Nucleus accumbens (tissue), 56 donors: Measurements from ENCODE around the gene BCR.

Experiments used
- DNase-seq, 56 donors: peaks; one replicate each; lab custom pipeline; 2025; lab: John Stamatoyannopoulos, UW

Gene BCR

DNA sequence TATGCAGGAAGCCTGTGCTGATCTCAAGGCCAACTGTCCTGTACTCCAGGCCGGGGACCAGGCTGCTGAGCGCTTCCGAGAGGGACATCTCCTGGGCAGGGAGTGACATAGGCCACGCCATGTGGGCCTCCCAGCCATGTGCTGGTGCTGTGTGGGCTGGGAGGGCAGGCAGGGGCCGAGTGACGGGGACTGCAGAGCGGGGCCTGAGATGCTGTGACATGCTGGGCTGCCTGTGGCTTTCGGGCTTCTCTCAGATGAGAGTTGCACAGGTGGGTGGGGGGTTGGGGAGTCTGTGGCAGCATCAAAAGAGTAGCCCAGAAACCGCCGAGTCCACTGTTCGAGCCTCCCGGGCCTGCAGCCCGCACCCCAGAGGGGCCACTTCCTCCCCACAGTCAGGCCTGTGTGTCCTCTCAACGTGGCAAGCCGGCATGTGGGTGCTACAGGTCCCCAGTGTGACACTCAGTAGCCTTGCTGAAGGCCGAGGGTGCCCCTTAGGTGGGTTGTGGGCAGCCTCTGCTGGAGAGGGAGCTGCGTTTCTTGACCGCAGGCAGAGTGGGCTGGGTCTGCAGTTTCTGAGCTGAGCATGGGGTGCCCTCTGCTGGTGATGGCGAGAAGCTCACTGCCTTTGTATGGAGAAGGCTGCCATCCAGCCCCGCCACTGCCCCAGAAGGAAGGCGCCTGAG is 101.2 kb downstream of the BCR start:
- peak in 54 of 56 donors; percentile 38 to 90 (median 76) for DNase-seq

GRCh38 chr22:23282089-23282501 is 101.8 kb downstream of the BCR start:
- peak in 47 of 56 donors; percentile 36 to 93 (median 76) for DNase-seq

GRCh38 chr22:23282516-23282915 is 102.2 kb downstream of the BCR start:
- DNase-seq = no peak

- DNase-seq = no peak
These were observed 102.7 kb downstream of the BCR start for GRCh38 chr22:23282986-23283385.

DNA sequence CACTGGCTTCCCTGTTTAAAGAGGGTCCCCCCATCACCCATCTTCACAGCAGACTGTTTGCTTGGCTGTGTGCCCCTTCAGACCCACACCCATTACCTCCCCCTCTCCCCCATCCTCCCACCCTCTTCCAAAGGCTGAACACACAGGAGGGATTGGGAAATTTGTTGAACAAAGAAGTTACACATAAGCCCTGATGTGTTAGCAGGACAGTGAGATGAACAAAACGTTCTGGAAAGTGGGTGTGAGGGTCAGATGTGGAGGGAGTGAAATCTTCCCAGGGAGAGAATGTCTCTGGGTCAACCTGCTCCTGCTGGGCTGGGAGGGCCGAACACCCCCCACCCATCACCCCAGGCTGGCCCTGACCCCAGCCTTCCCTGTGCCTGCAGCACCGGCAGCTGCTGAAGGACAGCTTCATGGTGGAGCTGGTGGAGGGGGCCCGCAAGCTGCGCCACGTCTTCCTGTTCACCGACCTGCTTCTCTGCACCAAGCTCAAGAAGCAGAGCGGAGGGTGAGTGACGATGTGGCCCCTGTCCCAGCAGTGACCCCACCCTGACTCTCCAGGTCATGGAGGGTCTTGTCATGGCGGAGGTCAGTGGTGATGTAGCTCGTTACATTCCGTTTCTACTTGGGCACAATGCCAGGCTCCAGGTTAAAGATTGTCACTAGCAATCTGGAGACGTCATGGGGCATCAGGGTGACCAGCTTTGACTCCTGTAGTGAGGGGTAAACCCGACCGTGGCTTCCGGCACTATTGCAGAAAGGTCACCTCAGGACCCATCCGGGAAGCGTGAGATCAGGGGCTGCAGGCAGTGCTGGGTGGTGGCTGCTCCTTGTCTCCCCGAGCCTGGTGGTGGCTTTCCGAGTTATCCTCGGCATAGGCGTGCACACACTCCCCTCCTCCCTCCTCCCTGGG is 103.5 kb downstream of the BCR start:
- DNase-seq = peak in 4 of 56 donors; percentile 6 to 47 (median 16)

- DNase-seq = no peak
These were observed 104.3 kb downstream of the BCR start for GRCh38 chr22:23284504-23285033.

DNA sequence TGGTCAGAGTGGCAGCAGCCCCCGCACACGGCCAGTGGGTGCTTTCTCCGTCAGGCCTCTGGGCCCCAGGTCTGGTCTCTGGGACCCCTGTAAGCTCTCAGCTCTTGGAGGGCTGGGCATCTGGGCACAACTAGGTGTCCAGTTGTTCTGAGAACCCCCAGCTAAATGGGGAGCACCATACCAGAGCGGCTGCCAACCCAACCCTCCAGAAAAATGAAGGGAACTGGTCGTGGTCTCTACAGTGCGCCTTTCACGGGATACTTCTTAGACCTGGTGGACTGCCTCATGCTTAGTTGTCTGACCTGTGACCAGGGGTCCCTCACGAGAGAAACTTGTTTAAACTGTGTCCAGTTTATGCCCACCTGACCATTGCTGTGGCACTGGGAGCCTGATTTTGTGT is 104.9 kb downstream of the BCR start:
- DNase-seq = no peak

GRCh38 chr22:23285734-23286133 is 105.4 kb downstream of the BCR start:
- DNase-seq = no peak

DNA sequence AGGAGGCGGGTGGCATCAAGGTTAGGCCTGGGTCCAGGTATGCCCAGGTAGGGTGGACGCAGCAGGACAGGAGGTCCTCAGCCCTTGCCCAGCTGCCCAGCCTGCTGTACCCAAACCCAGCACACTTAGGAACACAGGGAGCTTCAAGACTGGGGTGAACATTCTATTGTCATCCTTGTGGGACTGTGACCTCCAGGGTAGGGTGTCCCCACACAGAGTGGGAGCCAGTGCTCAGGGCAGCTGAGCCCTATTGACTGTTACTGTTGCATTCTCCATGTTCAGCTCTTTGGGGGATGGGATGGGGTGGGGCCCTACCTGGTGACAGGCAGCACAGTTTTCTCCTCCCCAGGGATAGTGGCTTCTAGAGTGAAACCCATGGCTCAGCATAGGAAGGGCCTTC is 106.0 kb downstream of the BCR start:
- no peak for DNase-seq

GRCh38 chr22:23287136-23288095 is 107.1 kb downstream of the BCR start:
- no peak for DNase-seq

- DNase-seq = no peak
These were observed 108.2 kb downstream of the BCR start for GRCh38 chr22:23288301-23289129.

DNA sequence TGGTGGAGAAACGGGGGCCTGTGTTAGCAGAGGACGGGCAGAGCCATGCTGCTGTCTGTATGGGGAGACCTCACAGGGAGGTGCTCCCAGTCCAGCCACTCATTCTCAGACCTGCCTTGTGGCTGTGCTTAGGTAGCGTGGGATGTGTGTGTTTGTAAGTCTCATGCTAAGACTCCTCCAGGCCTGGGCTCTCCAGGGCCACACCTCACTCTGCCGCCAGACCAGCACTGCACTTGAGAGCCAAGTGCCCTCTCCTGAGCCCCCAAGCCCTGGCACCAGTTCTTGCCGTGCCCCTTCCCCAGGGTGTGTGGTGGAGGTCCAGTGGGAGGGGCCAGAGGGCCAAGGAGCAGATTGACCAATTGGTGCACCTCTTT is 108.8 kb downstream of the BCR start:
- no peak for DNase-seq

DNA sequence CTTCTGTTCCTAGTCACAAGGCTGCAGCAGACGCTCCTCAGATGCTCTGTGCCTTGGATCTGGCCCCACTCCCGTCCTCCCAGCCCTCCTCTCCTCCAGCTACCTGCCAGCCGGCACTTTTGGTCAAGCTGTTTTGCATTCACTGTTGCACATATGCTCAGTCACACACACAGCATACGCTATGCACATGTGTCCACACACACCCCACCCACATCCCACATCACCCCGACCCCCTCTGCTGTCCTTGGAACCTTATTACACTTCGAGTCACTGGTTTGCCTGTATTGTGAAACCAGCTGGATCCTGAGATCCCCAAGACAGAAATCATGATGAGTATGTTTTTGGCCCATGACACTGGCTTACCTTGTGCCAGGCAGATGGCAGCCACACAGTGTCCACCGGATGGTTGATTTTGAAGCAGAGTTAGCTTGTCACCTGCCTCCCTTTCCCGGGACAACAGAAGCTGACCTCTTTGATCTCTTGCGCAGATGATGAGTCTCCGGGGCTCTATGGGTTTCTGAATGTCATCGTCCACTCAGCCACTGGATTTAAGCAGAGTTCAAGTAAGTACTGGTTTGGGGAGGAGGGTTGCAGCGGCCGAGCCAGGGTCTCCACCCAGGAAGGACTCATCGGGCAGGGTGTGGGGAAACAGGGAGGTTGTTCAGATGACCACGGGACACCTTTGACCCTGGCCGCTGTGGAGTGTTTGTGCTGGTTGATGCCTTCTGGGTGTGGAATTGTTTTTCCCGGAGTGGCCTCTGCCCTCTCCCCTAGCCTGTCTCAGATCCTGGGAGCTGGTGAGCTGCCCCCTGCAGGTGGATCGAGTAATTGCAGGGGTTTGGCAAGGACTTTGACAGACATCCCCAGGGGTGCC is 109.8 kb downstream of the BCR start:
- DNase-seq = peak in 13 of 56 donors; percentile 4 to 51 (median 18)

DNA sequence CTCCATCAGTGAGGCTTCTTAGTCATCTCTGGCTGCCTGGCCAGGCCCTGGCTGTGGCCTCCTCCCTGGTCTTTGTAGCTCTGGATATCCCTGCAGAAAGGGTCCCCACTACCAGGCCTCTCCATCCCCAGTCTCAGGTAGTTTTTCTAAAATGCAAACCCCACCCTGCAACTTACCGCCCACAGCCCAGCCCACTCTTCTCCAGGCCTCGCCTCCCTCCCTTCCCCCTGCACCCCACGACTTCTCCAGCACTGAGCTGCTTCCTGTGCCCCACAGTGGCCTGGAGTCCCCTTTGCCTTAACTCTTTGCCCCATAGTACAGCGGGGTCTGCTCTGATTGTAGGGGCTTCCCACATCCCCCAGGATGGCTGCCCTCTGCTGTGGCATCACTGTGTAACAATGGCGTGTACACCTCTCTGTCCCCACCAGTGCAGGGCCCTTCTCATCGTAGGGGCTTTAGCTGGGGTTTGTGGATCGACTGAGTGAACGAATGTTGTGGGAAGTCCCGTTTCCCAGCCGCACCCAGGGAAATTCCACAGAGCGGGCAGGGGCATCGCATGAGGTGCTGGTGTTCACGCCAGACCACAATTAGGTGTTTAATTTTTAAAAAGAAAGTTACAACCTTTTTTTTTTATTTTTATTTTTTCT is 111.6 kb downstream of the BCR start:
- DNase-seq = no peak

DNA sequence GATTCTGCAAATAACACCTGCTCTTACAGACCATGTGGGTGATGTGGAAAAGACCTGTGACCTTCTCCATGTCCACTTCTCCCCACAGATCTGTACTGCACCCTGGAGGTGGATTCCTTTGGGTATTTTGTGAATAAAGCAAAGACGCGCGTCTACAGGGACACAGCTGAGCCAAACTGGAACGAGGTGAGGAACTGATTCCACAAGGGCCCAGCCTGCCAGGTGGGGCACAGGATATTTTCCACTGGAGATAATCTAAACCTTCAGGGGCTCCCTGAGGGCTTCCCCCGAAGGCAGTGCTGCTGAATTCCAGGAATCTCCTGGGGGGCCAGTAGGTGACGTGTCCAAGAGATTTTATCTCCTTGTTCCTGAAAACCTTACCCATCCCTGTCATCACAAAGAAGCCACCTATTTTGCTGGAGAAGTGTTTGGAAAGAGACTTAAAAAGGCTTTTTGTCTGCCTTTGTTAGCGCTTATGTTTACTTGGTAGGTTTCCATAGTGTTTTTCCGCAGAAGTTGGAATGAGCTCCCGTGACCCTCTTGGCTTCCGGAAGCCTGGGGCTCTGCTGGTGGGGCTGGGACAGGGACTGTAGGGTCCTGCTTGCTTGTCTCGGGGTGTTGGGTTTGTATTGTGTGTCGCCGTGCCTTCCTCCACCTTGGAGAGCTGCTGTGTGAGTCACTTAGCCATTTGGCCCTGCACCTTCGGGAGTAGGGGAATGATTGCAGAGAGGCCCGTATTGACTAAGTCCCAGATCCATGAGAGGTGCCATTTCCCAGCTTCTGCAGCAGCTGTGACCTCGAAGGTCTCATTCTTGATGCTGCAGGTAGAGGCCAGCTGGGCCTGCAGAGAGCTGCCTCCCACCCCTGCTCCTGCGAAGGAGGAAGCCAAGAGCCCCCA is 112.4 kb downstream of the BCR start:
- DNase-seq = no peak

DNA sequence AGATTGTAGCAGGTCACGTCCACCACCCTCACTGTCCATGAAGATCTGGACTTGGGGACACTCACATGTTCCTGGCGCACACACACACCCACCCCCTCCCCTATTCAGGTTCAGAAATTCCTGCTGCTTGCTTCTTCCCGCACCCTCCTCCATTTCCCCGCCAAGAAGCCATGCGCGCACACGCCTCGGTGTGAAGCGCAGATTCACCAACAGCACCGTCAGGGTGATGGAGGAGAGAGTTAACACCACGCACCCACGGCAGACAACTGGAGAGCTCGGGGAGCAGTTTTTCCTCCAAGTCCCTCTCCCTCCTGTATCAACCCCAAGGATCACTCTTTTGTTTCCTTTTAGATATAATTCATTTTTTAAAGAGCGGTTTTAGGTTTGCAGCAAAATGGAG is 113.4 kb downstream of the BCR start:
- no peak for DNase-seq

DNA sequence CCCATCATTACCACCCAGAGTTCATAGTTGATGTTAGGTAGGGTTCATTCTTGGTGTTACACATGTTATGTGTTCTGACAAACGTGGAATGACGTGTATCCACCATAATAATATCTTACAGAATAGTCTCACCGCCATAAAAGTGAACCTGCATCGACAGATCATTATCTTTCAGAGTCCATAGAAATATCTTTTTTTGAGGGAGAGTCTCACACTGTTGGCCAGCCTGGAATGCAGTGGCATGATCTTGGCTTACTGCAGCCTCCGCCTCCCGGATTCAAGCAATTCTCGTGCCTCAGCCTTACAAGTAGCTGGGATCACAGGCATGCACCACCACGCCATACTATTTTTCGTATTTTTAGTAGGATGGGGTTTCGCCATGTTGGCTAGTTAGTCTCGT is 113.9 kb downstream of the BCR start:
- DNase-seq = no peak
